ENCODE results near the gene TDRD1. TPM values are rescaled to one million over a fixed set of nuclear protein-coding genes. Genes with fewer than 3 reads are reported as not detected.

The TDRD1 gene
- total RNA-seq, 1 donor from 2014 or later: 1.9 TPM

- DNase-seq: no peak
- H3K9me3 ChIP-seq (replicated peaks): no peaks in the 10 kb centered on the region
- H3K4me3 ChIP-seq: no peak overlapping the region
- H3K4me1 ChIP-seq: no peaks in the 10 kb centered on the region
- H3K27ac ChIP-seq (replicated peaks): no peak overlapping the region
- TF ChIP-seq, protein P1, sequence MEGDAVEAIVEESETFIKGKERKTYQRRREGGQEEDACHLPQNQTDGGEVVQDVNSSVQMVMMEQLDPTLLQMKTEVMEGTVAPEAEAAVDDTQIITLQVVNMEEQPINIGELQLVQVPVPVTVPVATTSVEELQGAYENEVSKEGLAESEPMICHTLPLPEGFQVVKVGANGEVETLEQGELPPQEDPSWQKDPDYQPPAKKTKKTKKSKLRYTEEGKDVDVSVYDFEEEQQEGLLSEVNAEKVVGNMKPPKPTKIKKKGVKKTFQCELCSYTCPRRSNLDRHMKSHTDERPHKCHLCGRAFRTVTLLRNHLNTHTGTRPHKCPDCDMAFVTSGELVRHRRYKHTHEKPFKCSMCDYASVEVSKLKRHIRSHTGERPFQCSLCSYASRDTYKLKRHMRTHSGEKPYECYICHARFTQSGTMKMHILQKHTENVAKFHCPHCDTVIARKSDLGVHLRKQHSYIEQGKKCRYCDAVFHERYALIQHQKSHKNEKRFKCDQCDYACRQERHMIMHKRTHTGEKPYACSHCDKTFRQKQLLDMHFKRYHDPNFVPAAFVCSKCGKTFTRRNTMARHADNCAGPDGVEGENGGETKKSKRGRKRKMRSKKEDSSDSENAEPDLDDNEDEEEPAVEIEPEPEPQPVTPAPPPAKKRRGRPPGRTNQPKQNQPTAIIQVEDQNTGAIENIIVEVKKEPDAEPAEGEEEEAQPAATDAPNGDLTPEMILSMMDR (IDR thresholded peaks at IDR 0.05; ENCODE audit: borderline replicate concordance): no peak
- H3K27me3 ChIP-seq (ENCODE audit: low read depth): no peaks in the 10 kb centered on the region
- intact Hi-C loops (cut with micrococcal nuclease): no loop called here
- H3K36me3 ChIP-seq: no peaks in the 10 kb centered on the region
These were observed 71.6 kb downstream of the TDRD1 start for GRCh38 chr10:114250716-114251115.

DNA sequence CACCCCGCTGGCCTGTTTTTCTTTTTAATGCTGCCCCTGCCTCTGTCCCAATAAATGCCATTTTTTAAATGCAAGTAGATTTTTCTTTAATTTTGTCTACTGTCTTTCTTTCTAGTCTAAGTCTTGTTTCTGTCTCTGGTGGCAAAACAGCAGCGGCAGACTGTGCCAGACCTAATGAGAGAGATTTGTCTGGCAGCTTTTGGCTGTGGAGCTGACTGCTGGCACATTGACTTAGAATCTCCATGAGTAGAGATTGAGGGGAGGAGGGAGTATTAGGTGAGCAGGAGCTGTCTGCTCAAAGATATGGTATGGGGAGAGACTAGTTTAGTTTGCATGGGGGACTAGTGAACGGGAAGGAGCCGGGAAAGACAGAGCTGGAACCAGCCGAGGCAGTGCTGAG lies 72.9 kb downstream of the TDRD1 start:
- no peaks in the 10 kb centered on the region for H3K36me3 ChIP-seq
- intact Hi-C loops (cut with micrococcal nuclease): no loop called here

GRCh38 chr10:114252883-114253282 lies 73.7 kb downstream of the TDRD1 start:
- TF ChIP-seq, protein P1 (IDR thresholded peaks at IDR 0.05; ENCODE audit: borderline replicate concordance): no peak
- H3K4me1 ChIP-seq: peaks cover 8% of the 10 kb centered on the region
- intact Hi-C loops (cut with micrococcal nuclease): no loop called here
- H3K9me3 ChIP-seq (replicated peaks): no peaks in the 10 kb centered on the region
- no peak overlapping the region for H3K4me3 ChIP-seq
- no peak for DNase-seq
- no peak overlapping the region for H3K27ac ChIP-seq (replicated peaks)
- H3K27me3 ChIP-seq (ENCODE audit: low read depth): no peaks in the 10 kb centered on the region
- H3K36me3 ChIP-seq: no peaks in the 10 kb centered on the region

More for the DNA sequence above, 72.9 kb downstream of the TDRD1 start:
- Histone ChIP-seq H3K4me3 (no peak overlapping the region), H3K9me3 (replicated peaks) (no peaks in the 10 kb centered on the region), H3K27ac (replicated peaks) (no peak overlapping the region), H3K27me3 (ENCODE audit: low read depth) (no peaks in the 10 kb centered on the region), H3K4me1 (peaks cover under 1% of the 10 kb centered on the region)
- DNase-seq: no peak
- TF ChIP-seq, protein P1 (IDR thresholded peaks at IDR 0.05; ENCODE audit: borderline replicate concordance): no peak

GRCh38 chr10:114255227-114255626 lies 76.1 kb downstream of the TDRD1 start:
- no peak overlapping the region for H3K4me3 ChIP-seq
- H3K27ac ChIP-seq (replicated peaks): no peak overlapping the region
- H3K27me3 ChIP-seq (ENCODE audit: low read depth): no peaks in the 10 kb centered on the region
- no peak for DNase-seq
- intact Hi-C loops (cut with micrococcal nuclease): no loop called here
- no peaks in the 10 kb centered on the region for H3K9me3 ChIP-seq (replicated peaks)
- TF ChIP-seq, protein P1 (IDR thresholded peaks at IDR 0.05; ENCODE audit: borderline replicate concordance): no peak
- no peaks in the 10 kb centered on the region for H3K36me3 ChIP-seq
- peaks cover 18% of the 10 kb centered on the region for H3K4me1 ChIP-seq

- Histone ChIP-seq H3K4me1 (peaks cover 27% of the 10 kb centered on the region), H3K27ac (replicated peaks) (no peak overlapping the region), H3K36me3 (no peaks in the 10 kb centered on the region), H3K4me3 (no peak overlapping the region), H3K9me3 (replicated peaks) (no peaks in the 10 kb centered on the region), H3K27me3 (ENCODE audit: low read depth) (no peaks in the 10 kb centered on the region)
- intact Hi-C loops (cut with micrococcal nuclease): no loop called here
- DNase-seq: no peak
- TF ChIP-seq, protein P1 (IDR thresholded peaks at IDR 0.05; ENCODE audit: borderline replicate concordance): no peak
These were observed 77.0 kb downstream of the TDRD1 start for GRCh38 chr10:114256008-114256765.
